Tibial nerve (tissue), 3 donors: ENCODE data around the gene UBE2J2.

Source experiments
- POLR2A ChIP-seq, 2 donors: fragments of 450-650 bp; IDR thresholded peaks; one replicate each; pipeline ENCODE4 v1.6.1; 2017; ENCODE audit warnings: antibody characterized with exemption in 2 of 2, mild to moderate bottlenecking in 2 of 2, moderate library complexity in 2 of 2
- TF ChIP-seq, protein P1 (sequence below), 5 experiments: fragments of 200-600 bp in 3 of 5; fragments of 450-650 bp in 2 of 5; sonication (generic) in 3 of 5; IDR thresholded peaks; one replicate each; pipeline ENCODE4 v1.5.1; 2016 to 2019; ENCODE audit warnings: antibody characterized with exemption in 5 of 5, mild to moderate bottlenecking in 3 of 5, moderate library complexity in 2 of 5

DNA sequence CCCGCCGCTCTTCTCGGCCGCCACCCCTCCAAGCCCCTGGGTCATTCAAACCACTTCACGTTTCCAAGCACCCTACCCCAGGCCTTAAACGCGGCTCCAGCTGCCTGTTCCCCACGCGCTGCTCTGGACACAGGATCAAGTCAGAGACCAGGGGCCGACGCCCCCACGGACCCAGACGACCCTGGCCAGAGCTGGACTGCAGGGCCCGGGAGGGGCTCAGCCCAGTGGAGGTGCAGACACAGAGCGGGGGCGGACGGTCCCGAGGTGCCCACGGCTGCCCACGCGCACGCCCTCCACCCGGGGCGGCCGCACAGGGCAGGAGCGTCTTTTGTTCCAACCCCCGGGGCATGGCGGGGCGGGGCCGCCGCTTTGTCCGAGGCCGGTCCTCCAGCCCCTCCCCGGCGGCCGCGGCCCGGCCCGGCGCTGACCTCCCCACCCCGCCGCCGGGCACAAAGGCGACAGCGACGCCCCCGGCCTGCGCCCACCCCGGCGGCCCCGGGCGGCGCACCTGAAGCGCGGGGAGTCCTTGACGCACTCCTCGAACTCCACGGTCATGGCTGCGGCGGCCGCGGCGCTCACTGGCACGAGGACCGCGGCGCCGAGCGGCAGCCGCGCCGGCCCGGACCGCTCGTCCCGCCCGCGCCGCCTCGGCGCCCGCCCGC is 33.7 kb upstream of the UBE2J2 start:
- TF ChIP-seq, protein P1, sequence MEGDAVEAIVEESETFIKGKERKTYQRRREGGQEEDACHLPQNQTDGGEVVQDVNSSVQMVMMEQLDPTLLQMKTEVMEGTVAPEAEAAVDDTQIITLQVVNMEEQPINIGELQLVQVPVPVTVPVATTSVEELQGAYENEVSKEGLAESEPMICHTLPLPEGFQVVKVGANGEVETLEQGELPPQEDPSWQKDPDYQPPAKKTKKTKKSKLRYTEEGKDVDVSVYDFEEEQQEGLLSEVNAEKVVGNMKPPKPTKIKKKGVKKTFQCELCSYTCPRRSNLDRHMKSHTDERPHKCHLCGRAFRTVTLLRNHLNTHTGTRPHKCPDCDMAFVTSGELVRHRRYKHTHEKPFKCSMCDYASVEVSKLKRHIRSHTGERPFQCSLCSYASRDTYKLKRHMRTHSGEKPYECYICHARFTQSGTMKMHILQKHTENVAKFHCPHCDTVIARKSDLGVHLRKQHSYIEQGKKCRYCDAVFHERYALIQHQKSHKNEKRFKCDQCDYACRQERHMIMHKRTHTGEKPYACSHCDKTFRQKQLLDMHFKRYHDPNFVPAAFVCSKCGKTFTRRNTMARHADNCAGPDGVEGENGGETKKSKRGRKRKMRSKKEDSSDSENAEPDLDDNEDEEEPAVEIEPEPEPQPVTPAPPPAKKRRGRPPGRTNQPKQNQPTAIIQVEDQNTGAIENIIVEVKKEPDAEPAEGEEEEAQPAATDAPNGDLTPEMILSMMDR (IDR thresholded peaks at IDR 0.05), result no peak
- no peak for TF ChIP-seq POLR2A (IDR thresholded peaks at IDR 0.05)
